HG03378 (cell line): ENCODE results near the gene SPATA45.

Experiments
- ATAC-seq: cut with Tn5 transposase; IDR thresholded peaks from one replicate; pipeline ENCODE4 v1.9.1; 2021; ENCODE audit warnings: mild to moderate bottlenecking, moderate library complexity; ENCODE audit not compliant: unreplicated experiment

The SPATA45 gene

DNA sequence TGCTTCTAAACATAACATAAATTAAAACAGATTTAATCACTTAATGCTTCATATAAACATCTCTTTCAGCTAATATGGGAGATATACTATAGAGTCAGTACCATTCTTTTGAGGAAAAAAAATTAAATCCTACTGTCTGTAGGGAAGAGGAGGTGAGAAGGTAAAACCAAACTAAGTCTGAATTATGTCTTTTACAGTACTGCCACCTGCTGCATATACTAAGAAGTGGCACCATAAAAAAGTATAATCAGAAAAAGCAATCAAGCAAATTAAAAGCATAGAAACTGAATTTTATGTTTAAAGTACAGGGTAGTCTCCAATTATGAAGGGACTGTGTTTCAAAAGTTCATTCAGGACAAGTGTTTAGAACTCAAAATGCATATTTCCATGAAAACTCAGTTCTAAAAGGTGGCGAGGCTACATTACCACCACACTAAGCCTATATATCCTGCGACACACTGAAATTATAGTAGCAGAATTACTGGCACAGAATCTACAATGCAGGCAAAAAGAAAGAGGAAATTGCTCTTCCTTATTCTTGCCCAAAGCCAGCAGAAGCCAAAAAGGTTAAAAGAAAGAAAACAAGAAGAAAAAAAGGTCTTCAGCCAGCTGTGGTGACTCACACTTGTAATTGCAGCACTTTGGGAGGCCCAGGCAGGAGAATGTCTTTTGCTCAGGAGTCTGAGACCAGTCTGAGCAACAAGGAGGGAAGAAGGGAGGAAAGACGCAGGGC, 64.9 kb downstream of the SPATA45 start:
- ATAC-seq = no peak

DNA sequence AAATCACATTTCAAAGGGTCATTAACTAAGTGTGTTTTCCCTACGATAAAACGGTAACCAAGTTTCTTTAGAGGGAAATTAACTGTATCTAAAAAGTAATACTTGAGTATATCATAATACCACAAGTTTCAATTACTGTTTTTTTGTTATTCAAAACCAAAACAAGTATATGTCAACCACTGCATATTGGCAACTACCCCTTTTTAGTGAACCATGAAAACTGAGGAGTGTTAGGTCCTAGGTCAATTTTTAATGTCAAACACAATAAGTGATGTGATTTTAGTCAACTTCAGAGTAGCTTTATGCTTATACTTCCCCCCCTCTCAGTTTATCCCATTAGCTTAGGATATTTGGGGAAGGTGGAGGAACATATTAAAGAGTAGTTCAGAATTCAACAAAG, 66.2 kb downstream of the SPATA45 start:
- no peak for ATAC-seq

DNA sequence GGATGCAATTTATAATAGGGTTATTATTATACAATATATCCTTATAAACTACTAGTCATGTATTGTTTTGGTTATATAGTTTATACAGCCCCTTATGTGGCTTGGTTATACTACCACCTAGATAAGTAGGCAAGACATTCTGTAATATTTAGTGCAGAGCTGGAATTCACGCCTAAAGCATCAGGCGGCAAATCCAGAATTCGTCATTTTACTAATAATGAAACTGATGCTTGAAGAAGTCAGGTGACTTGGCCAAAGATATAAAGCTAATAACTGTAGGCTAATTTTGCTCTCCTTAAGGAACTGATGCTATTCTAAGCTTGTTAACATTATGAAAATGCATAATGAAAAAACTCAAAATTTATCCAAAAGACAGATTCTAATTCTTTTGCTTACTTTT, 66.7 kb downstream of the SPATA45 start:
- ATAC-seq = no peak
